CD4-positive, alpha-beta T cell treated with Interleukin-21 for 1 hour (primary cell): ENCODE results near the gene TTLL7.
"Not testable (repeated sequence)": the region's sequence is repeated elsewhere in the genome, so short reads cannot be mapped to it uniquely, and the experiment has no call there.

Experiments used
- DNase-seq: peaks from one replicate; pipeline ENCODE4 v3.0.0-alpha.2; 2020

The TTLL7 gene

GRCh38 chr1:83994111-83994510, 4.8 kb downstream of the TTLL7 start:
- no peak for DNase-seq

- DNase-seq = no peak
These were observed 8.2 kb downstream of the TTLL7 start for GRCh38 chr1:83990734-83991133.

- no peak for DNase-seq
These were observed 13.9 kb downstream of the TTLL7 start for GRCh38 chr1:83985048-83985447.

GRCh38 chr1:83983918-83984317, 15.0 kb downstream of the TTLL7 start:
- DNase-seq = not testable (repeated sequence)

DNA sequence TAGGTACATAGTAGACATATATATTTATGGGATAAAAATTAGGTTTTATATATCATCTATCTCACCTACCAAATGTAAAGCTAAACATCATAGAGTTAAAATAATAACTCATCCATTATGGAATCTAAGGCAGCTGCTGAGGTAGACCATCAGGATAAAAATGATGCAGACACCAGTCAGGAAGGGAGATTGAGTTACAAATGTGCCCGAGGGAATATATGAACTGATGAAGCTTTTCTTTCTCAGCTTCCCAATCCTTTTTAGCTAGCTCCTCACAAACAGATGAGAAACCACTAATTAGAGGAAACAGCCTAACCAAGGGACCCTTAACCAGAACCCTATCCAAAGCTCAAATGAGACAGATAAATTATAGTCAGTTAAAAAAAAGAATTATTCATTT, 20.9 kb downstream of the TTLL7 start:
- no peak for DNase-seq

DNA sequence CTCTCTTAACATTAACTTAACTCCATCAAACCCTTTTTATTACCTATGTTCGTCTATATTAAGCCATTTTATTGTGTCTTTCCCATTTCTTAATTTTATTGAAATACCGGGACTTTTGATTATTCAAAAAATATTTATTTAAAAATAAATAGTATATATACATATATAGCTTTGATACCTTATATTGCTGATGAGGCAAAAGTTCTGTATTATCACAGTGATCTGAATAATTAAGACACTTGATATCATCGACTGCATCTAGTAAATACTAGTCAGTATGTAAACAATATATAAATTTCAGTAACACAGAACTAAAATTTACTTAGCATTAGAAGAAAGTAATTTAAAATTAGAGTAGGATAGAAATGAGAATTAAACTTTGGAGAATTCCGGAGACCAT, 22.0 kb downstream of the TTLL7 start:
- DNase-seq = no peak

DNA sequence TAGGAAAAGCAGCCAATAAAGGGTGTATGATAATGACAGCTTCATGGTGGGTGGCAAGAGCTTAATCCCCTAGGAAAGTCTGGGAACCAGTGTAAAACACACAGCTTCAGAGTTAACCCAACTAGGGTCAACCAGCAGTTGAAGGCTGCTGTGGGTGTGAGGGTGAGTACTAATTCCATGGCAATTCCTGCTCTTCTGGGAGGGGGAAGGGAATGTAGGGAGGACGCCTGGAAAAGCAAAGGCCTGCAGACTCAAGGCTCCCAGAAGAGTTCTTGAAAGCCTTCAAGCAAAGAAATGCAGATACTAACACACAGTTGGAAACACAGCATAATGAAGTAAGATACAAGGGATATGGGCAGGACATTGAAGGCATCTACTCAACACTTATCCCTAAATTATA, 28.1 kb downstream of the TTLL7 start:
- DNase-seq = no peak

DNA sequence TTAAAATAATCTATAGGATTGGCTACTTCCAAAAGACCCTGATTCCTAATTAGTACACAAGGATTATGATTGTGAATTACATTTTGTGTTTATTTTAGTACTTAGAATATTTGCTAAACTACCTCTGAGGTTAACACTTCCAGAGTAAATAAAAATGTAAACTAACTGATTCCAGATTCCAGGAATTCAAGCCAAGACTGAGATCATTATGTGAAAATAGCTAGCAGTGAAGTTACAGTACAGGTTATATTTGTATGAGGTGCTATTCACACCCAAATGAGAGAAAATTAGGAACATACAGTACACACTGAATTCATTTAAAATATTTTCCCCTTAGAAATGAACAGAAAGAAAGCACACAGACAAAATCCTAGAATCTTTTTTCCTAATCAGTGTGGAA, 28.8 kb downstream of the TTLL7 start:
- DNase-seq = no peak

- DNase-seq = no peak
These were observed 31.6 kb downstream of the TTLL7 start for GRCh38 chr1:83967336-83967735.

GRCh38 chr1:83964153-83964552, 34.8 kb downstream of the TTLL7 start:
- DNase-seq = no peak

GRCh38 chr1:83961571-83962295, 37.2 kb downstream of the TTLL7 start:
- DNase-seq = no peak

DNA sequence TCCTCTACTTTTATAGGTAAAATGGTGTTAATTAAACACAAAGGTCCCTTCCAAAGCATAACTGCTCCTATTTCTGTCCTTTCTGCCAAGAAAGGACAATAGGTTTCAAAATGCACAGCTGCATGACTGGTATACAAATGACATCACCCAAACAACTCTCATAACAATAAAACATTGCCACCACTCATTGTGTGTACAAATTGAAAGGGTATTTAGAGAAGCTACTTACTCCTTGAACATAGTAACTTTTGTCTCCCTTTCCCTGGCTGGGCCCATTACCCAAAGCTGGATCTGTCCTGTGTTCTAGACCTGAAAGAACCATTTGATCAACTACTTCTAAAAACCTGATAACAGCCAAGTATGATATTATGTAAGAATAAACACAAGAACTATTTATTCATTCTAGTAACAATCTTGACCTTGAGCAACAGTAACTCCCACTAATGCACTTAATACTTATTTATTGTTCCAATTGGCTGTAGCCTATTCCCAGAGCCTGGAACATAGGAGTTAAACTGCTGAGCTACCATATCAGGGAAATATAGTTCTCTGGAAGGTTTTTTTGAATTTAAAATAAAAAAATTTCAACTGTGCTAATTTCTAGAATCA, 38.2 kb downstream of the TTLL7 start:
- DNase-seq = no peak

DNA sequence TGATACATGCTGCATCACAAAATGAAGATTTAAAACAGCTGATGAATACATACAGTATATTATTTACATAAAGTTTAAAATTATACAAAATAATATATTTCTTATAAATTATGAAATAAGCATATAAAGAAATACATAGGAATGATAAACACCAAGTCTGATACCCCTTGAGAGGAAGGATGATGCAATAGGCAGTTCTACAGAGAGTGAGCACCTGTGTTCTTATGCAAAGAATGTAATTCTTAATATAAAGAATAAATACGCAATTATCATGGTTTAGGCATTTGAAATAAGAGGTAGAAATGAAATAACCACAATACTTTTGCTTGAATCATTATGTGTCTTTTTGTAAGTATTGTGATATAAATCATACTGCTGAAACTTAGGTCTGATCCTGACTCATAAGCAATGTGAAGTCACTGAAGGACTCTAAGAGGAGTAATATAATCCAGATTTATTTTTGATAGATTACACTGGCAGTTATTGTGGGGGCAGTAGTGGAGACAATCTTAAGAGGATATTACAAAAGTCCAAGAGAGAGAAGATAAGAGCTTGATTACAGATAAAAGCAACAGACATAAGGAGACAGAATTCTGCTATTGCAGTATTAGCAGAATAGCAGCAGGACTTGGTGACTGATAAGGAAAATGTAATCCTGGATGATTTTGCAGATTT, 39.0 kb downstream of the TTLL7 start:
- DNase-seq = no peak

DNA sequence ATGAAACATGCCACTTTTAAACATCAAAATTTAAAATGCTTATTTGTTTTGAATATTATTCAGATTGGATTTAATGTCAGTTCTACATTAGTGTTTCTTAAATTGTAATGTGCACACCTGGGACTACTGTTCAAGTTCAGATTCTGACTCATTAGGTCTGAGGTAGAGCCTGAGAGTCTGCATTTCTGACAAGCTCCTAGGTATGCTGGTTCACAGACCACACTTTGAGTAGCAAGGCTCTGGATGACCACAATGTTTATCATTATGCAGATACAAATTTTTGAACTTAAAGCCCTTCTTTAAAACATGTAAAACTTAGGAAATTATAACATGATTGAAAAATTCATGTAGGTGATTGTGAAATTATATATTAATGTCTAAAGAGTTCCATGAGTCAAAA, 40.2 kb downstream of the TTLL7 start:
- DNase-seq = no peak

- DNase-seq = no peak
These were observed 44.6 kb downstream of the TTLL7 start for GRCh38 chr1:83954166-83954823.

DNA sequence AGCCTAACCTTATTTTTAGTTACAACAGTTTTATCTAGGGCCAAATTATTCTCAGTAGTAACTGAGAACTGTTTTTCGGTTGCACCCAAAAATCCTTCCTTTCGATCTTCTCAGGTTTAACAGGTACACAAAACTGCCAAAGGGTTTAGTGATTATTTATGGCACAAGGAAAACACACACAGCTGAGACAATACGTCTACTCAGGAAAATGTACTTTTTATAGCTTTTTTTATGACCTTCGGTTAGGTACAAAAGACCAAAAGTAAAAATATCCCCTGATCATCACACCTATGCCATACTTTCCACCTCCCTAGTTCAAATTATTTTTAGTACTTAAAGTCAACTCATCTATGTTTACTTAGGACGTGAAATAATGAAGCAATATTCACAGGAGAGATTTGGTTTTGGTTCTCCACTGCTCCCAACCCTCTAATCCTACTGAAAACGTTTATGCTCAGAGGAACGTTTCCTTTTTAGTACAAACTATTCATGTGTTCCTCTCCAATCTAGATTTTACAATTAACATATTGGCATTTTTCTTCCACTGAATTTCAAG, 48.7 kb downstream of the TTLL7 start:
- DNase-seq = no peak

GRCh38 chr1:83942914-83943313, 56.0 kb downstream of the TTLL7 start:
- no peak for DNase-seq

DNA sequence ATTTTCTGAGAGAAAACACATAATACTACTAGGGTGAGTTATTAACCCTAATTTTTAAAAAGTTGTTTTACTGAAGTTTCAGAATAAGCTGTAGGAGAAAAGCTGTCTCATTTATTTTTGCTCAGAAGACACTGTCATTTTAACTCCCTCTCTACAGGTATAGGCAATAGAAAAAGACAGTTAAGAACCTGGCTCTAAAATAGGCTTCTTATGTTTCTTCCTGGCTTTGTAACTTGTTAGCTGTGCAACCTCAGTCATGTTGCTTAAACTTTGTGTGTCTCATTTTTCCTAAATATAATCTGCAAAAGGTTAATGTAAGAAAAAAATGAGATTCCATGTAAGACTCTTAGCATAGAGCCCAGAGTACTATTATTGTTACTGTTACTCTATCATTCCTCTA, 64.4 kb downstream of the TTLL7 start:
- DNase-seq = no peak

GRCh38 chr1:83932693-83933092, 66.2 kb downstream of the TTLL7 start:
- DNase-seq = no peak

DNA sequence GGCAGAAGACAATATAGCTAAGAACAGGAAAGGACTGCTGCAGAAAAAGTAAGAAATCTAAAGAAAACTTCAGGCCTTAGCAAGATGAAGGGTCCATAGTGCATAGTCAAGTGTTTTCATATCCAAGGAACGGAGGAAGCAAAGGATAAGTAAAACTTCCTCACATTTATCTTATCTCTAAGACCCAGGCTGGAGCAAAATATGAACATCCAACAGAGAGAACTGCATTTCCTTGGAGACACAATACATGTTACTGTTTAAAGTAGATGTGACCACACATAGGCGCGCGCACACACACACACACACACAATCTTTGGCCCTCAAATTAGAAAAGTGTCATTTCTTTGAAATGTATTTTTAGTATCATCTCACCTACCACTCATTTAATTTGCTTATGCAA, 66.7 kb downstream of the TTLL7 start:
- no peak for DNase-seq

DNA sequence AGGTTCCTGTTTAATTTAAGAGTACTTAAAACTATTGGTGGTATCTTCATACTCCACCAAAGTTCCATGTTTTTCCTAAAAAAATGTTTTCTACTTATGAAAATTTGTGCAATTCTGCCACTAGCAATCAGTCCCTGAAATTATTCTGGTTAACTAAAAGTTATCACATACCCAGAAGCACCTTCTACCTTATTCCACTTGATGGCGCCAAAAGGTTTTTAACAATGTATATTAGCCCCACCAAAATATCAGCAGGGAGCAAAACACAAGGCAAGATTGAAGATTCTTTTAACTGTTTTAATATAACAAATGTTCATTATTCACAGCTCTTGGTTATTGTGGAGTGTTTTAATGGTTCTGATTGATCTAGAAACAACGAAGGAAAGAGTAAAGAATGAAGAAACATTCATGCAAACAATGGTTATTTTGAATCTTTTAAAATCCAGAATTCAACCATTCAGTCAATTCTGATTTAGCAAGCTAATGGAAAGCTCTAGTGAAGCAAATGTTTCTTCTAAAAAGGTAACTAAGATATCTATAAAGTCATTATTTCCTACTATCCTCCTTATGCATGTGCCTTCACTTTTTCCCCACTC, 67.2 kb downstream of the TTLL7 start:
- DNase-seq = peak; percentile 60

DNA sequence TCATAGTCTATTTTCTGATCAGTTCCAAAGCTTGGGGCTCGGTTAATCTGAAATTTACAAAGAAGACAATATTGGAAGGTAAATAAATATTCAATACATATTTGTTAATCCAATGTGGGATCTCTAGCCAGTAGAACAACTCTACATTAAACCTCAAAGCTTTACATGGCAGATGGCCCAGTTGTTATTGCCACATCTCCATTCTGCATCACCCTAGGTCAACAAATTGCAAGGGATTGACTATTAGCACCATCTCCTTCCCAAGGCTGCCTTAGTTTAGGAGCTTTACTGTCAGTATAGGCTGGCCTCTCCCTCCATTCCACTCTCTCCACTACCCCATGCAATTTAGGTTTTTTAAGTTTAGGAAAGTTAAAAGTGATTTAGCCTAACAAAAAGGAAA, 69.7 kb downstream of the TTLL7 start:
- DNase-seq = no peak

- DNase-seq = no peak
These were observed 70.5 kb downstream of the TTLL7 start for GRCh38 chr1:83928396-83928795.
